PC-3 (cell line): ENCODE data around the gene TRPC4AP. TPM values are rescaled to one million over a fixed set of nuclear protein-coding genes. Genes with fewer than 3 reads are reported as not detected.

ENCODE experiments used
- ATAC-seq: fragments of 200-7000 bp; cut with Tn5 transposase; 2 replicates; pipeline ENCODE4 v1.9.1; 2020; ENCODE audit warnings: mild to moderate bottlenecking, moderate library complexity
- BruUV-seq: library from RNA; stranded (reverse); fragments of 400-500 nt; replicated peaks from 2 replicates; lab custom pipeline; 2021; lab: Mats Ljungman, UMichigan
- CTCF ChIA-PET: fragments of 300-600 bp; sonication (Branson Sonifier 250); formaldehyde crosslinking; loops from one replicate; lab custom pipeline; 2022; ENCODE audit warnings: antibody characterized with exemption; lab: Charles Lee
- POLR2A ChIA-PET: fragments of 300-600 bp; sonication (Branson Sonifier 250); formaldehyde crosslinking; loops from one replicate; lab custom pipeline; 2022; ENCODE audit warnings: antibody characterized with exemption; ENCODE audit not compliant: unreplicated experiment; lab: Charles Lee
- DNase-seq: peaks from one replicate; pipeline ENCODE4 v3.0.0-alpha.2; 2015
- H2AFZ ChIP-seq: fragments of 300-600 bp; sonication (generic); 2 replicates; pipeline ENCODE4 v1.6.0; 2016; ENCODE audit warnings: antibody characterized with exemption, low read length
- H3F3A ChIP-seq: fragments of 300-600 bp; sonication (generic); one replicate; pipeline ENCODE4 v1.6.0; 2017; ENCODE audit warnings: antibody characterized with exemption, low read length, control low read depth, mild to moderate bottlenecking; ENCODE audit not compliant: unreplicated experiment
- H3K27ac ChIP-seq: fragments of 300-600 bp; sonication (generic); 2 replicates; pipeline ENCODE4 v1.5.1; 2016; ENCODE audit warnings: mild to moderate bottlenecking, low read length
- H3K27me3 ChIP-seq: fragments of 300-600 bp; sonication (generic); 2 replicates; pipeline ENCODE4 v1.6.1; 2016; ENCODE audit warnings: low read length, mixed read lengths
- H3K36me3 ChIP-seq: fragments of 300-600 bp; sonication (generic); 2 replicates; pipeline ENCODE4 v1.6.1; 2016; ENCODE audit warnings: low read depth, mixed run types, low read length, mixed read lengths
- H3K4me1 ChIP-seq: fragments of 300-600 bp; sonication (generic); 2 replicates; pipeline ENCODE4 v1.5.1; 2016; ENCODE audit warnings: low read length; ENCODE audit not compliant: insufficient read depth
- H3K4me2 ChIP-seq: fragments of 300-600 bp; sonication (generic); 2 replicates; pipeline ENCODE4 v1.6.0; 2016; ENCODE audit warnings: low read length
- H3K4me3 ChIP-seq: fragments of 300-600 bp; sonication (generic); 2 replicates; pipeline ENCODE4 v1.5.1; 2016; ENCODE audit warnings: mild to moderate bottlenecking, low read length, mixed read lengths
- H3K79me2 ChIP-seq: fragments of 300-600 bp; sonication (generic); 2 replicates; pipeline ENCODE4 v1.6.1; 2017; ENCODE audit warnings: low read length, mixed read lengths
- H3K9ac ChIP-seq: fragments of 300-600 bp; sonication (generic); 2 replicates; pipeline ENCODE4 v1.6.0; 2016; ENCODE audit warnings: mild to moderate bottlenecking, low read length
- H3K9me2 ChIP-seq: fragments of 300-600 bp; sonication (generic); replicated peaks from 2 replicates; pipeline ENCODE4 v1.6.1; 2016; ENCODE audit warnings: mixed run types, low read length, mixed read lengths
- H3K9me3 ChIP-seq: fragments of 300-600 bp; sonication (generic); 2 replicates; pipeline ENCODE4 v1.6.1; 2016; ENCODE audit warnings: low read length, mixed read lengths
- H4K20me1 ChIP-seq: fragments of 300-600 bp; sonication (generic); 2 replicates; pipeline ENCODE4 v1.6.1; 2016; ENCODE audit warnings: low read length, mixed read lengths
- EZH2 ChIP-seq: fragments of 300-600 bp; sonication (generic); IDR thresholded peaks from one replicate; pipeline ENCODE4 v1.6.1; 2017; ENCODE audit warnings: antibody characterized with exemption, mild to moderate bottlenecking, low read length; ENCODE audit not compliant: unreplicated experiment
- EZH2phosphoT487 ChIP-seq: fragments of 300-600 bp; sonication (generic); IDR thresholded peaks from 2 replicates; pipeline ENCODE4 v1.6.1; 2018; ENCODE audit warnings: mild to moderate bottlenecking, antibody characterized with exemption, low read length, borderline replicate concordance
- intact Hi-C: fragments of 100-400 bp; cut with micrococcal nuclease; formaldehyde crosslinking; loops from 2 replicates; pipeline ENCODE4 v1.9.0; 2023
- total RNA-seq: library from RNA; depleted of rRNA; stranded (reverse); fragments of >200 nt; gene quantifications from 2 replicates; pipeline ENCODE4 v1.2.3, GENCODE V29; 2014
- TF ChIP-seq, protein P1 (sequence below): fragments of 300-600 bp; sonication (generic); conservative IDR thresholded peaks from 2 replicates; pipeline ENCODE4 v1.5.1; 2017; ENCODE audit warnings: antibody characterized with exemption, low read depth, mild to moderate bottlenecking, low read length

Gene TRPC4AP
- total RNA-seq, 1 experiment from 2014 or later: 46.9 TPM

DNA sequence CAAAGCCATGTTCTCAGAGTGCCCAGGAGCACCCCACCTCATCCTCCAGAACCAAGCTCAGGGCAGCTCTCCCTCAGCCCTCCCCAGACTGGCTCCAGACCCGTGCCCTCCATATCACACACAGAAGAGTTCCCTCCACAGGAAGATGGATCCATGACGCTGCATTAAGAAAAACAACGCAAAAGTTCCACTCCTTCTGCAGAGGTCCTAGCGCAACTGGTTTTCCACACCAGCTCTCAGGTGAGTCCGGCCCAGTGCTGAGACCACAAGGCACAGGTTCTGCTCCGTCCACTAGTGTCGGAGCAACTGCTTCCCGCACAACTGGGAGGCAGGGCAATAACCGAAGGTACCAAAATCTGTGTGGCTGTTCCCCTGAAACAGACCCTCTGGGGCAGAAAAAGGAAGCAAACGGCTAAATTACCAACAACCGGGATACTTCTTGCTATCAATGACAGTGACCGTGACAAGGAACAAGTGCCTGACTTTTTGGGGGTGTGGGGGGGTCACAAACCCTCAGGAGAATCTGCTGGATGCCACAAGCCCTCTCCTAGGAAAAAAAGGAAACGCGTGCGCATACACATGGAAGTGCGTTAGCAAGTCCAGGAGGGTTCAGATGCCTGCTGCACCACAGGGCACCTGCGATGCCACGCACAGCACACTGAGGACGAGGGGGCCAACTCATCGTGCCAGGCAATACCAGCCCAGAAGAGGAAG is 87.7 kb downstream of the TRPC4AP start:
- peaks cover 62% of the 10 kb centered on the region for H3K36me3 ChIP-seq
- no peaks in the 10 kb centered on the region for H4K20me1 ChIP-seq
- no peaks in the 10 kb centered on the region for H3F3A ChIP-seq
- H3K4me2 ChIP-seq: no peak overlapping the region
- TF ChIP-seq EZH2phosphoT487 (no peak), EZH2 (no peak)
- TF ChIP-seq, protein P1, sequence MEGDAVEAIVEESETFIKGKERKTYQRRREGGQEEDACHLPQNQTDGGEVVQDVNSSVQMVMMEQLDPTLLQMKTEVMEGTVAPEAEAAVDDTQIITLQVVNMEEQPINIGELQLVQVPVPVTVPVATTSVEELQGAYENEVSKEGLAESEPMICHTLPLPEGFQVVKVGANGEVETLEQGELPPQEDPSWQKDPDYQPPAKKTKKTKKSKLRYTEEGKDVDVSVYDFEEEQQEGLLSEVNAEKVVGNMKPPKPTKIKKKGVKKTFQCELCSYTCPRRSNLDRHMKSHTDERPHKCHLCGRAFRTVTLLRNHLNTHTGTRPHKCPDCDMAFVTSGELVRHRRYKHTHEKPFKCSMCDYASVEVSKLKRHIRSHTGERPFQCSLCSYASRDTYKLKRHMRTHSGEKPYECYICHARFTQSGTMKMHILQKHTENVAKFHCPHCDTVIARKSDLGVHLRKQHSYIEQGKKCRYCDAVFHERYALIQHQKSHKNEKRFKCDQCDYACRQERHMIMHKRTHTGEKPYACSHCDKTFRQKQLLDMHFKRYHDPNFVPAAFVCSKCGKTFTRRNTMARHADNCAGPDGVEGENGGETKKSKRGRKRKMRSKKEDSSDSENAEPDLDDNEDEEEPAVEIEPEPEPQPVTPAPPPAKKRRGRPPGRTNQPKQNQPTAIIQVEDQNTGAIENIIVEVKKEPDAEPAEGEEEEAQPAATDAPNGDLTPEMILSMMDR: no peak
- no peak overlapping the region for H2AFZ ChIP-seq
- H3K27me3 ChIP-seq: no peaks in the 10 kb centered on the region
- BruUV-seq: no TSS peak
- no peak overlapping the region for H3K9ac ChIP-seq
- H3K4me3 ChIP-seq: no peak overlapping the region
- ATAC-seq: no peak
- no peaks in the 10 kb centered on the region for H3K79me2 ChIP-seq
- H3K4me1 ChIP-seq: no peaks in the 10 kb centered on the region
- no peak for DNase-seq
- ChIA-PET POLR2A (no interaction called here), CTCF (interaction anchor here (0.6 kb wide), 1 partner anchor 91 kb away, joined by 8 read pairs; no protein-coding TSS in a partner anchor)
- no peaks in the 10 kb centered on the region for H3K9me3 ChIP-seq
- no peak overlapping the region for H3K27ac ChIP-seq
- no peaks in the 10 kb centered on the region for H3K9me2 ChIP-seq
- intact Hi-C loops: no loop called here

DNA sequence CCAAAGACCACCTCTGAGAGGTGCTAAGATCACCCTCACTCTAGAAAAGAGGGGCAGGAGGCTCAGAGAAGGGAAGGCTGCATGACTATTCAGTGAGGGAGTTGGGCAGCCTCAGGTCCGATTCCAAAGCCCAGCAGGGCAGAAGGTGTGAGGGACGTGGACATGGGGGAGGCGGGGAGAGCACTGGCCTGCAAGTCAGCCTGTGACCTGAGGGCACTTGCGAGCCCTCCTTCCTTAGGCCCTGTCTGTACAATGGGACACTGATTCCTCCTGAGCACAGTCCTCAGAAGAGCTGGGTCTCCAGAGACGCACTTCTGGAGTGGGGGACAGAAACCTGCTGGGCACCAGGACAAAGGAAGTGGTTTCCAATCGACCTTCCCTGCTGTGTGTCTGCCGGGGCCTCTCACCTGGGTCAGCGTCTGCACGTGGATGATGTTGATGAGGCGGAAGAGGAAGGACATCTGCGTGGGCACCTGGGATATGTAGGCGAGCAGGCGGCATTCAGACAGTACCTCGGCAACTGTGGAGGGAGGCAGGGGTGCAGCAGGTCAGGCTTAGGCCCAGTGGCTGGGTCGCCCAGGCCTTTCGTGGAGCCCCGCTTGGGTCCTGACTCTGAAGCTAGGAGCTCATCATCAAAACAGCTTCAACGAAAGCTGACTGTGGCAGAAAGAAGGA is 88.4 kb downstream of the TRPC4AP start:
- intact Hi-C loops: no loop called here
- CTCF ChIA-PET: no interaction called here
- Histone ChIP-seq H3K9me2 (no peaks in the 10 kb centered on the region), H3K79me2 (no peaks in the 10 kb centered on the region), H3K9me3 (no peaks in the 10 kb centered on the region), H3K4me2 (no peak overlapping the region), H4K20me1 (no peaks in the 10 kb centered on the region), H3F3A (no peaks in the 10 kb centered on the region), H3K27me3 (no peaks in the 10 kb centered on the region), H2AFZ (no peak overlapping the region), H3K27ac (no peak overlapping the region), H3K4me3 (no peak overlapping the region), H3K4me1 (no peaks in the 10 kb centered on the region), H3K36me3 (peaks cover 55% of the 10 kb centered on the region), H3K9ac (no peak overlapping the region)
- ATAC-seq: no peak
- no peak for DNase-seq
- no TSS peak for BruUV-seq
- POLR2A ChIA-PET: no interaction called here
- TF ChIP-seq, protein P1: no peak
- TF ChIP-seq EZH2 (no peak), EZH2phosphoT487 (no peak)
